ENCODE results near the gene CERS4.
"Not testable (repeated sequence)": the region's sequence is repeated elsewhere in the genome, so short reads cannot be mapped to it uniquely, and the experiment has no call there.

CERS4 gene

DNA sequence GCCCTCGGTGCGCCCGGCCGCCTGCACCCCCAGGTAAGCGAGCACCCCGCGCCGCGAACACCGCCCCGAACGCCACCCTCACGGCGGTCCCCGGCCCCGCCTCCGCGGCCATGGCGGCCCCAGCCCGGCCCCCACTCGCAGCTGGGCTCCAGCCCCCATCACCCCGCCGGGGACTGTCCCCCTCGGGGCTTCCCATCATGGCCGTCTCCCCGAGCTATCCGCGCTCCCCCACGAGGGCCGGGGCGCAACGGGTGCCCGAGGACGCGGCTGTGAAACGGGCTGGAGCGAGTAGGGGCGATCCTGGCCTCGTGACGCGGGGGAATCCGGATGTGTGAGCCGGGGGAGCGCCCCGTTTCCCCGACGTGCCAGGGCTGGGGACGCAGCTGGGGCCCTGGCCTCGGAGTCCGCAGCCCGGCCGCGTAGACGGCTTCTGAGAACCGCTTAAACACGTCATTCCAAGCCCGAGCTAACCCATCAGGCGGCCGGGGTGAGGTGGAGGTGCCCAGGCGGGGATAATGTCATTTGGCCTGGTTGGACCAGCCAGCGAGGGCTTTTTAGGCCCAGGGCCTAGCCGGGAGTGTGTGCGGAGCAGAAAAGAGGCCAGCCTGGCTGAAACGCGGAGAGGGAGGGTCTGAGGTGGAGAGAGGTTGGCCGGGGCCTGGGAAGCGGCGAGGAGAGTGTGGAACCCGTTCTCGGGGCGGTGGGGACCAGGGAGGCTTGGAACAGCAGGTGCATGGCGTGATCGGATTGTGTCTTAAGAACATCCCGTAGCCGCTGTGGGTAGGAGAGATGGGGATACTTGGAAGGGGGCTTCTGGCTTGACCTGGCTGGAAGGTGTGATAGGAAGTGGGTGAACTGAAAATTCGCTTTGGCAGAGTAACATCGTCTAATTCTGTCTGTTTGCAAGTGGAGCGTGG, 550 bp downstream of the CERS4 start:
- peak overlapping the region; percentile 85 for H3K4me3 ChIP-seq (ENCODE audit: low read depth, low read length)

DNA sequence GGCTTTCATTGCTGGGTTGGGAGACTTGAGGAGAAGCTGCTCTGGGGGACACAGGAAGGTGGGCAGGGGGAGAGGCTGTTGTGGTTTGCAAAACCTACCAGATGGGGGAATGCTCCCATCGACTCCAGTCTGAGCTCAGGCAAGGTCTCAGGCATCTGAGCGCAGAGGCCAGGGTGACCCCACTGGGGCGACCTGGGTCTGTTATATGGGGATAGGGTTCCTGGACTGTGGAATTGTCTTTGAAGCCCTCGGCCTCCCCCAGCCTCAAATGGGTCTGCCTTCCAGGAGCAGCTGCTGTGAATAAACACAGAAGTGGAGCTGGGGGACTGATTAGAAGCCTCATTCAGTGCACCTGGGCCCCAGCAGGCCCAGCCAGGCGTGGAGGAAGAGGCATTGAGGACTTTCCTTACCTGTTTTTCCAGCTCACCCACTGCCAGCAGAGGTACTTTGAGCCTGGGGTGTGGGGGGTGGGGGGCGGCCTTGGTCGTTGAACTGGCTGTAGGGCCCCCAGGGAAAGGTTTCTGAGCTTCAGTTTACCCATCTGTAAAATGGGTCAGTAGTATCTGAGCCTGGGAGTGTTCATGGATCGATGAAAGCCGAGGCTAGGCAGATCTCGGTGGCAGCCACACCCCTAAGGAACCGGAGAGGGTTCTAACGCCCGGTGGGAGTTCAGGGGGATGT, 1.4 kb downstream of the CERS4 start:
- H3K4me3 ChIP-seq (ENCODE audit: low read depth, low read length): peak overlapping the region; percentile 85

DNA sequence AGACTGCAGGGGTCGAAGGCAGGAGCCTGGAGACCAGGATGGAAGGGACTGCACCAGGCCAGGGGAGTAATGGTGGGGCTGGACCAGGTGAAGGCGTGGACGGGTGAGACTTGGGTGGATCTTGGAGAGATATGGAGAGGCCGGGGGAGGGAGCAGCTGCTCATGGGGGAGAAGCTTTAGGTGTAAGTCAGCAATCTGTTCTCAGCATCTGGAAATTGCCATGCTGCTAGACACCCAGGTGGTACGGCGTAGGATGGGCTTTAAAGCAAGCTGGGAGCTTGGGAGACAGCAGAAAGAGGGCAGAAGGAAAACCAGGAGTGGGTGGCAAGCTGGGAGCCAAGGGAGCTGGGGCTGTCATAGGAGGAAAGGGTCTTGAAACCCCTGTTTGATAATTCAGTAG, 3.0 kb downstream of the CERS4 start:
- no peak overlapping the region for H3K4me3 ChIP-seq (ENCODE audit: low read depth, low read length)

DNA sequence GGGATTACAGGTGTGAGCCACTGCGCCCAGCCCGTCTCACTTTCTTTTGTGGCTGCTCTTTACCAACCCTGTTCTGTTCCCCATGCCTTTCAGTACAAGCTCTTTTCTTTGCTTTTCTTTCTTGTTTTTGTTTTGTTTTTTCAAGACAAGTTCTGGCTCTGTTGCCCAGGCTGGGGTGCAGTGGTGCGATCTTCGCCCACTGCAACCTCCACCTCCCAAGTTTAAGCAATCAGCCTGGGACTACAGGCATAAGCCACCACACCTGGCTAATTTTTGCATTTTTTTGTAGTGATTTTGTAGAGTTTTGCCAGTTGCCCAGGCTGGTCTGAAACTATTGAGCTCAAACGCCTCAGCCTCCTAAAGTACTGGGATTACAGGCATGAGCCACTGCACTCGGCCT, 3.7 kb downstream of the CERS4 start:
- no peak overlapping the region for H3K4me3 ChIP-seq (ENCODE audit: low read depth, low read length)

DNA sequence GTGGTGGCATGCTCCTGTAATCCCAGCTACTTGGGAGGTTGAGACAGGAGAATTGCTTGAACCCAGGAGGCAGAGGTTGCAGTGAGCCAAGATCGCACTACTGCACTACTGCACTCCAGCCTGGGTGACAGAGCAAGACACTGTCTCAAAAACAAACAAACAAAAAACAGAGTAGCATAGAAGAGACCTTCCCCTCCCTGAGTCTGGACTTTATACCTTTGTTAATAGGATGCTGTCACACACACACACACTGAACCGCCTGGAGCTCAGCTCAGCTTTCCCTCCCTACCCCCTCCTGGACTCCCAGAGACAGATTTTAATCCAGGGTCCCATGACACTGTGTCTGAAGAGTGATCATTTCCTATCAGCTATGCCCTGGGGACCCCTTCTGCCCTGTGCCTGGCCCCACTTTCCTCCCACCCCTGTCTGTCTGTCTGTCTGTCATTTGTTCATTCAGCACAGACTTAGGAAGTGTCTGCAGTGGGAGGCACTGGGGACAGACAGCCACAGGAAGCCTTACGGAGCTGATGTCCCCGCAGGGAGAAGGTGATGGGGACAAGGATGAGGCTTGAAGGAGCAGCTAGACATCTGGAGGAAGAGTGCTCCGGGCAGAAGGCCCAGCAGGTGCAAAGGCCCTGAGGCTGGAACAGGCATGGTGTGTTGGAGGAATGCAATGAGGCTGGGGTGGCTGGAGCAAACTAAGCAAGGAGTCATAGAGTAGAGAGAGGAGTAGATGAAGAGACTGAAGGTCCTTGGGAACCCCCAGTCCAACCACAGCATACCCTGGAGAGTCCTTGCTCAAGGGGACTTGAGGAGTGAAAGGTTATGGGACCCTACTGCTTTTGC, 4.9 kb downstream of the CERS4 start:
- no peak overlapping the region for H3K4me3 ChIP-seq (ENCODE audit: low read depth, low read length)

DNA sequence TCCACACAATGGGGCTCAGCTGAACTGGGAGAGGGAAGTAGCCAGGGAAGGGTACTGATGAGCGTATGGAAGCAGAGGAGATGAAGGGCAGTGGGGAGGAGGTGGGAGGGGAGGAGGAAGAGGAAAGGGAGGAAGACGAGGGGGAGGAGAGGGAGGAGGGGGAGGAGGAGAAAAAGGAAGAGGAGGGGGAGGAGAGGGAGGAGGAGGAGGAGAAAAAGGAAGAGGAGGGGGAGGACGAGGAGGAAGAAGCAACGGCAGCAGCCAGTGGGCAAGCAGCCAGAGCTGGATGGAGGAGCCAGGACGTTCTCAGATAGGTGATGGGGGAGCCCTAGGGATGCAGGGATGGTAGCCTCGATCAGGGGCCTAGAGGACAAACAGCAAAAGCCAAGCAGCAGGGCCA, 5.6 kb downstream of the CERS4 start:
- H3K4me3 ChIP-seq (ENCODE audit: low read depth, low read length): no peak overlapping the region

DNA sequence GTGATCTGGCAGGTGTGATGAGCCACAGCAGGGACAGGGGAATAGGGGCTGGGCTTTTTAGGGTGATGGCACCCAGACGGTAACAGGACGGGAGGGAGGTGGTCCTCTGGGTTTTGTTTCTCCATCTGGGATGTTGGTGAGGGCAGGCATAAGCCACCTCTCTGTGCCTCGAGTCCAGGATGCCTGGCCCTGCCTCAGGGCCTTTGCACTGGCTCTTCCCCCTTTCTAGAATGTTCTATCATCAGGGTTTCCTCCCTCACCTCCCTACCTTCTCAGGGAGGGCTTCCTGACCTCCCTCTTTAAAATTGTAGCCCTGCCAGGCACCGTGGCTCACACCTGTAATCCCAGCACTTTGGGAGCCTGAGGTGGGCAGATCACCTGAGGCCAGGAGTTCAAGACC, 6.6 kb downstream of the CERS4 start:
- no peak overlapping the region for H3K4me3 ChIP-seq (ENCODE audit: low read depth, low read length)

DNA sequence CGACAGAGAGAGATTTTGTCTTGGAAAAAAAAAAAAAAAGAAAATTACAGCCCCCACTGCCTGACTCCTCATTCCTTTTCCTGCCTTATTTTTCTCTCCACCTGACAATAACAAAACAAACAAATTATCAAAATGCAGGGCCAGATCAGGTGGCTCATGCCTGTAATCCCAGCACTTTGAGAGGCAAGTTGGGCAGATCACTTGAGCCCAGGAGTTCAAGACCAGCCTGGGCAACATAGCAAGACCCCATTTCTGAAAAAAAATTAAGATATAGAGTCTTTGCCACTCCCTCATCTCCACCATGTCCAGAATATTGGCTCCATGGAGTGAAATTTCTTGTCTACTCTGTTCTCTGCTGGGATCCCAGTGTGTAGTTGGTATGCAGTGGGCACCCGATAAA, 7.2 kb downstream of the CERS4 start:
- H3K4me3 ChIP-seq (ENCODE audit: low read depth, low read length): no peak overlapping the region

DNA sequence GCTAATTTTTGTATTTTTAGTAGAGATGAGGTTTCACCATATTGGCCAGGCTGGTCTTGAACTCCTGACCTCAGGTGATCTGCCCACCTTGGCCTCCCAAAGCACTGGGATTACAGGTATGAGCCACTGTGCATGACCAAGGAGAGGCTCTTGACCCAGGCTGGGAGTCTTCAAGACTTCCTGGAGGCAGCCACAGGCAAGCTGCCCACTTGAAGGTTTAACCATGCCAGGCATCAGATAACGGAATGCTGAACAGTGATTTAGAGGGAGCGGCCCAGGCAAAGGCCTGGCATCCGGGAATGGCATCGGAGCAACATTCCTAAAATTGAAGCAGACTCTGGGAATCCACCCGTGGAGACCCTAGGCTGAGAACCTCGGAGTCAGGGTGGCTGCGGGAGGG, 9.0 kb downstream of the CERS4 start:
- H3K4me3 ChIP-seq (ENCODE audit: low read depth, low read length): not testable (repeated sequence)

DNA sequence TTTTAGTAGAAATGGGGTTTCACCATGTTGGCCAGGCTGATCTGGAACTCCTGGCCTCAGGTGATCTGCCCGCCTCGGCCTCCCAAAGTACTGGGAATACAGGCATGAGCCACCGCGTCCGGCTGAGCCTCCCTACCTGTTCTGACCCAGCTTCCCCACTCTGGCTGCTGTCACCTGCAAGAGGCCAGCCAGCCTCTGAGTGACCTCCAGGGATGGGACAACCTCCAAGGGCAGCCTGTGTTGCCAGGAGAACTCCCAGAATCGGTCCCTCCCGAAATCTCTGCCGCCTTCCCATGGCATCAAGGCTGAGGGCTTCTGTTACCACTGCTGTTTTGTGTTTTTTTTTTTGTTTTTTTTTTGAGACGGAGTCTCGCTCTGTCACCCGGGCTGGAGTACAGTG, 11.3 kb downstream of the CERS4 start:
- H3K4me3 ChIP-seq (ENCODE audit: low read depth, low read length): no peak overlapping the region

DNA sequence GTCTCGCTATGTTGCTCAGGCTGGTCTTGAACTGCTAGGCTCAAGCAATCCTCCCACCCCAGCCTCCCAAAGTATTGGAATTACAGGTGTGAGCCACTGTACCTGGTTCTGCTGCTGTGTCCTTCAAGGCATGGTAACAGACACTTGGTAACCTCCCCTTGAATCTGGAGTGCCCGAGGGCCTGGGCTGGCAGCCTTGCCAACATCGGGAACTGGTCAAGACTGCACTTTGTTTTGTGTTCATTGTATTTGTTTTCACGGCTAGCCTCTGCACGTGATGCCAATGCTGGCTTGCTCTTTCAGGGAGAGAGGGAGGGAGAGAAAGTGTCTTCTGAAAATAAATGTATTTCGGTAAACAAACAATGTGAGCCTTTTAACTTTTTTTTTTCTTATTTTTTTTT, 12.0 kb downstream of the CERS4 start:
- H3K4me3 ChIP-seq (ENCODE audit: low read depth, low read length): no peak overlapping the region

DNA sequence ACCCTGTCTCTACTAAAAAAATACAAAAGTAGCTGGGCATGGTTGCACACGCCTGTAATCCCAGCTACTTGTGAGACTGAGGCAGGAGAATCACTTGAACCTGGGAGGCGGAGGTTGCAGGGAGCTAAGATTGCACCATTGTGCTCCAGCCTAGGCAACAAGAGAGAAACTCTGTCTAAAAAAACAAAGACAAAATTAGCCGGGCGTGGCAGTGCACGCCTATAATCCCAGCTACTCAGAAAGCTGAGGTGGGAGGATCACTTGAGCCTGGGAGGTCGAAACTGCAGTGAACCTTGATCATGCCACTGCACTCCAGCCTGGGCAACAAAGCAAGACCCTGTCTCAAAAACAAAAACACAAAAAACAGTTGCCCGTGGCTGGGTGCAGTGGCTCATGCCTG, 14.3 kb downstream of the CERS4 start:
- not testable (repeated sequence) for H3K4me3 ChIP-seq (ENCODE audit: low read depth, low read length)

DNA sequence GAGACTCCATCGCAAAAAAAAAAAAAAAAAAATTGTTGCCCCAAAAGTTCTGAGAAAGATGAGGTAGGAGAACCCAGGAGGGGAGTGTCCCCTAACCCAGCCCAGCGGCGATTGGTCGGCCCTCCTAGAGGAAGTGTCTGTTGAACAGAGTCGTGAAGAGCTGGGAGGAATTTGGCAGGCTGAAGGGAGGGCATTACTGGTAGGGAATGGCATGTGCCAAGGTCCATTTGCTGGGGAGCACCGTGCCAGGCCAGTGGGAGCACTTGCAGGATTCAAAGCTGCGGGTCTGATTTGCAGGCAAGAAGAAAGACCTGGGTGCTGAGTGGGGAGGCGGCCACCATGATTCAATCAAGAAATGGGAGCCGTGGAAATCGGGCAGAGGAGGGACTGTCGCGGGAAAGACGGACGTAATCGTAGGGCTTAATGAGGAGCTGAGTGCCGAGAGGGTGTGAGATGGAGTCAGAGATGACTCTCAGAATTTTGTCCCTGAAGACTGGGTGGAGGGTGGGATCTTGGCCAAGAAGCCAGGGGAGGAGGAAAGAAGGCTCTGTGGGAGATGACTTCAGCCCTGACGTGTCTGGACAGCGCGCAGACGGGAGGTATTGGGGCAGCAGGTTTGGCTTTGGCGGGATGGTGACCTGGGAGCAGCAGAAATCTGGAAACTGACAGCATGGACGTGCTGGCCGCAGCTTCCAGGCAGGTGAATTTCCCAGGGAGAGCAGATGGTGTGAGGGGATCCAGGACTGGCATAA, 15.4 kb downstream of the CERS4 start:
- H3K4me3 ChIP-seq (ENCODE audit: low read depth, low read length): no peak overlapping the region

DNA sequence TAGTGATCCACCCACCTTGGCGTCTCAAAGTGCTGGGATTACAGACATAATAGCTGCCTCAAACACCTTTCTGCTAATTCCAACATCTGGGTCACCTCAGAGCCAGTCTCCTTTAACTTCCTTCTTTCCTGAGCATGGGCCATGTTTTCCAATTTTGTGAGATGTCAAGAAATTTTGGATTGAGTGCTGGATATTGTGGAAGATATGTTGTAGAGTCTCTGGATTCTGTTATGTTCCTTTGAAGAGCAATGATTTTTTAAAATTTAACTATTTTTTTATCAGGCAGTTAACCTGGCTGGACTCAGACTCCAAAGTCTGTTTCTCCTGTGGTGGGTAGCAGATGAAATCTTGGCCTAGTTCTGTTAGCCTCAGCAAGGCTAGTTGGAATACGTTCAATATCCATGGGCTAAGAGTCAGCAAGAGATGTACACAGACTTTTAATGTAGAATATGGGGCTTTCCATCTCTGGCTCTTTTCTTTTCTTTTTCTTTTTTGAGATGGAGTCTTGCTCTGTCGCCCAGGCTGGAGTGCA, 22.0 kb downstream of the CERS4 start:
- H3K4me3 ChIP-seq (ENCODE audit: low read depth, low read length): no peak overlapping the region

DNA sequence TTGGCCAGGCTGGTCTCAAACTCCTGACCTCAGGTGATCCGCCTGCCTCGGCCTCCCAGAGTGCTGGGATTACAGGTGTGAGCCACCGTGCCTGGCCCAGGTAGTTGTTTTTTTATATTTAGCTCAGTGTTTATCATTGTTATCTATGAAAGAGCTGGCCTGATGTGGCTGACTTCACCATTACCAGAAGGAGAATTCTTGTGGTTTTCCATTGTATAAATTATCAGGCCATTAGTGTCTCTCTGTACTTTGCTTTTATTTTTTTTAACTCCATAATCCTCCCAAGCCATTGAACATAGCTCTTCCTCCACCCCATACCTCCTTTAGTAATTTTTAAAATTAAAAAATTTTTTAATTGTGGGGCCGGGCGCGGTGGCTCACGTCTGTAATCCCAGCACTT, 24.2 kb downstream of the CERS4 start:
- H3K4me3 ChIP-seq (ENCODE audit: low read depth, low read length): no peak overlapping the region

DNA sequence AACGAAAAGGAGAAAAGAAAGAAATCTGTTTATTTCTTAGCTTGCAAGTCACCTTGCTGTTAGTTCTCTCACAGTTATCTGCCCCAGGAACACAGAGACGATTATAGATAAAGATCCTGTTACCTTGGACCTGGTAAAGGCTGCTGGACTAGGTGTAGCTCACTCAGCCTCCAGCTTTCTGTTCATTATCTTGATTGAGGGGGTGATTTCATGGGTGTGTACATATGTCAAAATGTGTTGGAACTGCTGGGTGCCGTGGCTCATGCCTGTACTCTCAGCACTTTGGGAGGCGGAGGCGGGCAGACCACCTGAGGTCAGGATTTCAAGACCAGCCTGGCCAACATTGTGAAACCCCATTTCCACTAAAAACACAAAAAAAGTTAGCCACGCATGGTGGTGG, 27.9 kb downstream of the CERS4 start:
- H3K4me3 ChIP-seq (ENCODE audit: low read depth, low read length): no peak overlapping the region

DNA sequence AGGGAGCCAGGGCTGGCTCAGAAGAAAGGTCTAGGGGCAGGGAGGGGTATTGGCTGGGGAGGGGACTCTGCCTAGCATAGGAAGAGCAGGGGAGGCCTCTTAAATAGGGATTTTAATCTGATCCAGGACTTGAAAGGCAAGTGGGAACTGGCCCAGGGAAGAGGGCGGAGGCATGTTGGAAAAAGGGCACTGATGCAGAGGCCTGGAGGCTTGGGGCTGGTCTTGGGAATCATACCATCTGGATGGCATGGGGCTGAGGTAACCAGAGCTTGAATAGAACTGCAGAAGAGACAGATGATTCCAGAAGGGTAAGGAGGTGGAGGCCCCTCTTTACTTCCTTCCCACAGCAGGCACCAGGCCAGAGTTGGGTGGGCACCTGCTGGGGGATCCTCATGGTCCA, 29.1 kb downstream of the CERS4 start:
- H3K4me3 ChIP-seq (ENCODE audit: low read depth, low read length): no peak overlapping the region

DNA sequence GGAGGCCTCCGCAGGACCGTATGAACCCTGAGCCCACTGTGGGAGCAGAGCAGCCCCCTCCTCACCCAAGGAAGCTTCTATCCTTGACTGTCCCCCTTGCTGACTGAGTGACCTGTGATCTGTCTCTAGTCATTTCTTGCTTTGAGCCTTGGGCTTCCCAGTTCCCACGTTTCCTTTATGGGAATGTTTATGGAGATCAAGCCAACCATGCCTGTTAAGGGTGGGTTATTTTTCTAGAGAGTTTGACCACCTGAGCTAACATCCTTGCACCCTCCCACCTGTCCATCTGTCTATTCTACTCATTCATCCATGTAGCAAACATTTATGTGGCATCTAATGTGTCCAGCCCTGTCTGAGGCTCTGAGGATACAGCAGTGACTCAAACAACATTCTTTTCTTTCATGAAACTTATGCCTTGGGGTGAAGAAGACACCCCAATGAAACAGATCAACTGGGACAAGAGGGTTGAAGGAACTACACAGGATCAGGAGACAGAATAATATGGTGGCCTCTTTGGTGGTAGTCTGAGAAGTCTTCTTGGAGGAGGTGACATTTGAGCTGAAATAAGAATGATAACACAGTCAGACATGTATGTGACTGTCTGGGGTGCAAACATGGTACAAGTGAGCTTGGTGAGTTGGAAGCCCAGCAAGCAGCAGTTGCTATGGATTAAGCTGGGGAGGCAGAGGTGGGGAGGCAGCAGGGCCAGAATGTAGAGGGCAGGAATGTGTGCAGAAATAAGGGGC, 30.5 kb downstream of the CERS4 start:
- H3K4me3 ChIP-seq (ENCODE audit: low read depth, low read length): no peak overlapping the region

DNA sequence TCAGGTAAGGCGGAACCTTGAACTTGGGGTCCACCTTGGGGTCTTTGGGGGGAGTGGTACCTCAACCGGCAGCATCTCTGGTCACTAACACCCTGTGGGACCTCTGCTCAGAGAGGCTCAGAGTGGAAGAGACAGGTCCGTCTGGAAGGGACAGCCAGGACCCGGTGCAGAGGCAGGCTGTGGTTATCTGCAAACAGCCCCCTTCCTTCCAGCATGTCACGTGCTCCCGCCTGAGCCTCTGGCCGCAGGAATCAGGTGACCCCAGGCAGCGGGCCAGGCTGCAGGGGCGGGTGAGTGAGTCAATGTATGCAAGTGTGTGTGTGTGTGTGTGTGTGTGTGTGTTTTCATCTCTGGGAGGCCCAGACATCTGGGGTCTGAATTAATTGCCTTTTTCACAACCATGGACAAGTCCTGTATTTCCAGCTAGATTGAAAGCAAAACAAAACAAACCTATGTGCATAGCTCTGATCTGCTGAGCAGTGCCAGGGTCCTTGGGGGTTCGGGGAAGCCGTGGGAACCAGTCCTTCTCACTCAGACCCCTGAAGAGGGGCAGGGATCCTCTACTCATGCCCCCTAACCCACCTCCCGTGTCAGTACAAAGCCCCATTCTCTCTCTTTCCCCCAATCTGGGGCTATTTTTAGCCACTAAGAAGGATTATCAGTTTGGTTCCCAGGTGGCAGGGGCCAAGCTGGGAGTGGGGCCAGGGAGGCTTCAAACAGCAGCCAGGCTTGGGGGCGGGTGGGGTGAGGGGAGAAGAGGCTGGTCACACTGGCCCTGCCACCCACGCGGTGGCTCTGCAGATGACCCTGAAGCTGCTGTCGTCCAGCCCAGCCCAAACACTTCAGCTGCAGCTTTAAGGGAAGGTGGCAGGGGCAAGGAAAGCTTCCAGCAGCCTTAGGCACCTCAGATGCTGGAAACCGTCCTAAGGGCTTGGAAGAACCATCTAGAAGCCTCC, 31.4 kb downstream of the CERS4 start:
- H3K4me3 ChIP-seq (ENCODE audit: low read depth, low read length): no peak overlapping the region

All from iPS-11a (cell line).